HL-60 (cell line): ENCODE results near the gene UTF1.

Source experiments
- POLR2AphosphoS5 ChIP-seq: IDR thresholded peaks from 2 replicates; pipeline ENCODE4 v1.6.1; 2012; ENCODE audit warnings: low read depth
- SPI1 ChIP-seq: IDR thresholded peaks from 2 replicates; pipeline ENCODE4 v1.6.1; 2012; ENCODE audit warnings: low read depth, mild to moderate bottlenecking, borderline replicate concordance
- TF ChIP-seq, protein P1 (sequence below): IDR thresholded peaks from 2 replicates; pipeline ENCODE4 v1.6.1; 2012; ENCODE audit warnings: low read depth; ENCODE audit not compliant: insufficient replicate concordance
- TF ChIP-seq, protein P2 (sequence below): IDR thresholded peaks from one replicate; pipeline ENCODE4 v1.5.1; 2011; ENCODE audit warnings: low read length, control low read depth, inconsistent platforms; ENCODE audit not compliant: insufficient read depth

DNA sequence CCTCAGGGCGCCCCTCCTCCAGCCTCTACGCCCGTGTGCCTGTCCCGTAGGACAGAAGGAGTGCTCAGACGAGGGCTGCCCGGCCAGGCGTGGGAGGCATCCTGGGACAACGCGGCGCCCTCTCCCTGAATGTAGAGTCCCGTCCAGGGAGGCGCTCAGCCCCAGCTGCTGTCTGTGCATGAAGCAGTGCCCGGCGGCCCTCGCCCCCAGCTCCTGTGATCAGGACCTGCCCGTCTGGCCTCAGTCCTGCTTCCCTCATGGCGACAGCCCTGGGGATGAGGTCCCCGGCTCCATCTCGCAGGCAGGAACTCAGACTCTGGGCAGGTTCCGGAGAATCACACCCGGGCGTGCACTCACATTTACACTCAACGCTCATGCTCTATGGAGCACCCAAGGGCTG is 24.9 kb upstream of the UTF1 start:
- TF ChIP-seq, protein P1, sequence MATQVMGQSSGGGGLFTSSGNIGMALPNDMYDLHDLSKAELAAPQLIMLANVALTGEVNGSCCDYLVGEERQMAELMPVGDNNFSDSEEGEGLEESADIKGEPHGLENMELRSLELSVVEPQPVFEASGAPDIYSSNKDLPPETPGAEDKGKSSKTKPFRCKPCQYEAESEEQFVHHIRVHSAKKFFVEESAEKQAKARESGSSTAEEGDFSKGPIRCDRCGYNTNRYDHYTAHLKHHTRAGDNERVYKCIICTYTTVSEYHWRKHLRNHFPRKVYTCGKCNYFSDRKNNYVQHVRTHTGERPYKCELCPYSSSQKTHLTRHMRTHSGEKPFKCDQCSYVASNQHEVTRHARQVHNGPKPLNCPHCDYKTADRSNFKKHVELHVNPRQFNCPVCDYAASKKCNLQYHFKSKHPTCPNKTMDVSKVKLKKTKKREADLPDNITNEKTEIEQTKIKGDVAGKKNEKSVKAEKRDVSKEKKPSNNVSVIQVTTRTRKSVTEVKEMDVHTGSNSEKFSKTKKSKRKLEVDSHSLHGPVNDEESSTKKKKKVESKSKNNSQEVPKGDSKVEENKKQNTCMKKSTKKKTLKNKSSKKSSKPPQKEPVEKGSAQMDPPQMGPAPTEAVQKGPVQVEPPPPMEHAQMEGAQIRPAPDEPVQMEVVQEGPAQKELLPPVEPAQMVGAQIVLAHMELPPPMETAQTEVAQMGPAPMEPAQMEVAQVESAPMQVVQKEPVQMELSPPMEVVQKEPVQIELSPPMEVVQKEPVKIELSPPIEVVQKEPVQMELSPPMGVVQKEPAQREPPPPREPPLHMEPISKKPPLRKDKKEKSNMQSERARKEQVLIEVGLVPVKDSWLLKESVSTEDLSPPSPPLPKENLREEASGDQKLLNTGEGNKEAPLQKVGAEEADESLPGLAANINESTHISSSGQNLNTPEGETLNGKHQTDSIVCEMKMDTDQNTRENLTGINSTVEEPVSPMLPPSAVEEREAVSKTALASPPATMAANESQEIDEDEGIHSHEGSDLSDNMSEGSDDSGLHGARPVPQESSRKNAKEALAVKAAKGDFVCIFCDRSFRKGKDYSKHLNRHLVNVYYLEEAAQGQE, result no peak
- TF ChIP-seq, protein P2, sequence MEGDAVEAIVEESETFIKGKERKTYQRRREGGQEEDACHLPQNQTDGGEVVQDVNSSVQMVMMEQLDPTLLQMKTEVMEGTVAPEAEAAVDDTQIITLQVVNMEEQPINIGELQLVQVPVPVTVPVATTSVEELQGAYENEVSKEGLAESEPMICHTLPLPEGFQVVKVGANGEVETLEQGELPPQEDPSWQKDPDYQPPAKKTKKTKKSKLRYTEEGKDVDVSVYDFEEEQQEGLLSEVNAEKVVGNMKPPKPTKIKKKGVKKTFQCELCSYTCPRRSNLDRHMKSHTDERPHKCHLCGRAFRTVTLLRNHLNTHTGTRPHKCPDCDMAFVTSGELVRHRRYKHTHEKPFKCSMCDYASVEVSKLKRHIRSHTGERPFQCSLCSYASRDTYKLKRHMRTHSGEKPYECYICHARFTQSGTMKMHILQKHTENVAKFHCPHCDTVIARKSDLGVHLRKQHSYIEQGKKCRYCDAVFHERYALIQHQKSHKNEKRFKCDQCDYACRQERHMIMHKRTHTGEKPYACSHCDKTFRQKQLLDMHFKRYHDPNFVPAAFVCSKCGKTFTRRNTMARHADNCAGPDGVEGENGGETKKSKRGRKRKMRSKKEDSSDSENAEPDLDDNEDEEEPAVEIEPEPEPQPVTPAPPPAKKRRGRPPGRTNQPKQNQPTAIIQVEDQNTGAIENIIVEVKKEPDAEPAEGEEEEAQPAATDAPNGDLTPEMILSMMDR, result no peak
- TF ChIP-seq POLR2AphosphoS5, result no peak
- no peak for TF ChIP-seq SPI1
